Ramos (cell line): ENCODE data around the gene TMEM175.

Source experiments
- in situ Hi-C: fragments of 300-500 bp; cut with MboI; formaldehyde crosslinking; loops from one replicate; pipeline ENCODE4 v1.14.3; 2022; ENCODE audit warnings: low sequenced_read_pairs; ENCODE audit not compliant: unreplicated experiment

The TMEM175 gene

DNA sequence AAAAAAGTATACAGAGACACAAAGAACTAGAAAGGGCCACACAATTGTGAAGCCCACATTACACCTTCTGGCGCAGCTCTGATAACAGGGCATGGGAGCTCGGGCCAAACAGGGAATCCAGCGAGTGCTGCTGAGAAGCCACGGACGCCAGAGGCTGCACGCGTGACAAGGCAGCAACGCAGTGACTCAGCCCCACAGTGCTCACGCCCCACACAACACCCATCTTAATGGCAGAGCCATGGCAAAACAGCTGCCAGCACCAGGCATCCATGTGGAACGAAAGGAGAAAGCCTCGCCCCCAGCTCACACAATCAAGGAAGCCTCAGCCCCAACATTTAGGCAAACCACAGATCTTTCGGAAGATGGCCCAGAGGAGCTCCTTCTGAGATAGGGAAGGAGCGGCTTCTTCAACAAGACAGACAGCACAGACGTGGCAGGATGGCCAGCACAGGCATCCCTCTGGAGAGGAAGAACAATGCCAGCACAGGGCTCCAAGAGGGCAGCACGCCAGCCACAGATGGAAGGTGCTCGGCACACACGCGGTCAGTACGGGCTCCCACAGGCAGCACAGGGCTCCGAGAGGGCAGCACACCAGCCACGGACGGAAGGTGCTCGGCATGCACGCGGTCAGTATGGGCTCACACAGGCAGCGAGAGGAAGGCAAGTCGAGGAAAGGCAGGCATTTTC, 33.2 kb upstream of the TMEM175 start:
- in situ Hi-C loops, result no loop called here

- in situ Hi-C loops, result no loop called here
Observed at GRCh38 chr4:899556-899906, 32.7 kb upstream of the TMEM175 start.

- in situ Hi-C loops, result no loop called here
Observed at GRCh38 chr4:900073-900472, 32.2 kb upstream of the TMEM175 start.

- in situ Hi-C loops, result no loop called here
Observed at GRCh38 chr4:900721-901120, 31.5 kb upstream of the TMEM175 start.

DNA sequence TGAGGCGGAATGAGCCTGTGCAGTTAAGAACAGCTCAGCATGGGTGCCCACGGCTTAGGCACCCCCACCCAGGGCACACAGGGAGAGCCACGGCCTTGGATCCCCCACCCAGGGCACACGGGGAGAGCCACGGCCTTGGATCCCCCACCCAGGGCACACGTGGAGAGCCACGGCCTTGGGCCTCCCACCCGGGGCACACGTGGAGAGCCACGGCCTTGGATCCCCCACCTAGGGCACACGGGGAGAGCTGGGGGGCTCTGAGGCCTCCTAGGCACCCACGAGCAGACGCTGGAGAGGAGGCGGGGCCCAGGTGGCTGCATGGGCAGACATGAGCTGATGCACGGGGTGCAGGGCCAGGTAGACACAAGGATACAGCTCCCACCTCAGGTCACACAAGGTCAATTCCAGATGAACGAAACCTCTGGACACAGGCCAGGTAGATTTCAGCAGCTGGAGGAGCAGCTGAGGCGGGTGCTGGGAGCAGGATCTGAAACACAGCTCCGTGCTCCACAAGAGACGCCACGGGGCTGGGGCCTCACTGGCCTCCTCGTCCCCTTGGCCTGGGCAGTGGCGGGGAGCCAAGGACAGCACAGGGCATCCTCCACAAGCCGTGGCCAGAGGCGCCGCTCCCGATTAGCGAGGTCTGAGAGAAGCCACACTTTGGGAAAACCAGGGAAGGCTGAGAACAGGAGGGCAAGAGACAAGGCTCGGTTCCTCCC, 30.9 kb upstream of the TMEM175 start:
- in situ Hi-C loops, result no loop called here

GRCh38 chr4:903066-904046, 28.9 kb upstream of the TMEM175 start:
- in situ Hi-C loops, result no loop called here

DNA sequence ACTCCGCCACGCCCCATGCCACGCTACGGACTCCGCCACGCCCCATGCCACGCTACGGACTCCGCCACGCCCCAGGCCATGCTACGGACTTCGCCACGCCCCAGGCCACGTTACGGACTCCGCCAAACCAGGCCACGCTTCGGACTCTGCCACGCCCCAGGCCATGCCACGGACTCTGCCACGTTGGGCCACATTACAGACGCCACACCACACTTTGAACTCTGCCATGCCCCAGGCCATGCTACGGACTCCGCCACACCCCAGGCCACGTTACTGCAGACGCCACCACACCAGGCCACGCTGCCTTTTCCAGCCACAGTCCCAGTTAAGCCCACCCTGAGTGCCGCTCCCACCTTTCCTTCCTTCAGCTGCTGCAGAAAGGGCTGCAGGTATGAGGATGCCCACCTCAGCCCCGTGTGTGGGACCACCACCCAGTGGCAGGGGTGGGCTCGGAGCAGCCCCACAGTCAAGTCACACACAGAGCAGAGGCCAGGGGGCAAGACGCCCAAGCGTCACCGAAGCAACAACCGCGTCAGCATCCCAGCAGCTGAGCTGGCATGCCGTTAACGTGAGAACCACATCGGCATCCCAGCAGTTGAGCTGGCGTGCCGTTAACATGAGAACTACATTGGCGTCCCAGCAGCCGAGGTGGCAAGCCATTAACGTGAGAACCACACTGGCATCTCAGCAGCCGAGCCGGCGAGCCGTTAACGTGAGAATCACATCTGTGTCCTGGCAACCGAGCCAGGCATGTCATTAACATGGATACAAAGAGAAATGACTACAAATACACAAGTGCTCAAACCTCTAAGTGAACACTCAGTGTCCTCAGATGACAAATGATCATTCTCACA, 26.5 kb upstream of the TMEM175 start:
- in situ Hi-C loops, result no loop called here

DNA sequence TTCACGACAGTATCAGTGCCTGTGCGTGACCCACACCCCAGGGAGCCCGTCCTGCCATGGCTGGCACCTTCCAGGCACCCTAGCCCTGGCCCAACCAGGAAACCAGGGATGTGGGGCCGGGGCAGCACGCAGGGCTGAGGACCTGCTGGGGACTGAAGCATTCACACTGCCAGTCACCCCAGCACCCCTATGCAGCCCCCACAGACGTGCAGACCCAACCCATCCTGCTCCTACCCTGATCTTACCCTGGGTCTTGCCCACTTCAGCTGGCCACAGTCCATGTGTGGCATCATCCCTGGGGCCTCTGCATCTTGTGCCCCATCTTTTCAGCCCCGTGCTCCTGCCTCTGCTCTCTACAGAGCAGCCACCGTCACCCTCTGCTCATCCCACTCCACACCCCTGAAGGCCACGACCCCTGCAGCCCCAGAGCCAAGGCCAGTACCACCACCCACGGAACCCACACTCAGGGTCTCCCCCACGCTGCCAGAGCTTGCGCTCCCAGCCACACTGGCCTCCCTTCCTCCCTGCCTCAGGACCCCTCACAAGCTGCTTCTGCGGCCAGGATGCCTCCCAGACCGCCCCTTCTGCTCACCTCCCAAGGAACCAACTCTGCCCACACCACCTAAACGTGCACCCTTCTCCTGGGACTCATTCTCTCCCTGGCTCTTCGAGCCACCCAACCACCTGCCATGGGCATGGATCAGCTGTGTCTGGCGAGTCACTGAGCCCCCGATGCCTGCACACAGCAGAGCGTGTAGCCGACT, 25.7 kb upstream of the TMEM175 start:
- in situ Hi-C loops, result no loop called here

- in situ Hi-C loops, result no loop called here
Observed at GRCh38 chr4:907103-907400, 25.2 kb upstream of the TMEM175 start.

DNA sequence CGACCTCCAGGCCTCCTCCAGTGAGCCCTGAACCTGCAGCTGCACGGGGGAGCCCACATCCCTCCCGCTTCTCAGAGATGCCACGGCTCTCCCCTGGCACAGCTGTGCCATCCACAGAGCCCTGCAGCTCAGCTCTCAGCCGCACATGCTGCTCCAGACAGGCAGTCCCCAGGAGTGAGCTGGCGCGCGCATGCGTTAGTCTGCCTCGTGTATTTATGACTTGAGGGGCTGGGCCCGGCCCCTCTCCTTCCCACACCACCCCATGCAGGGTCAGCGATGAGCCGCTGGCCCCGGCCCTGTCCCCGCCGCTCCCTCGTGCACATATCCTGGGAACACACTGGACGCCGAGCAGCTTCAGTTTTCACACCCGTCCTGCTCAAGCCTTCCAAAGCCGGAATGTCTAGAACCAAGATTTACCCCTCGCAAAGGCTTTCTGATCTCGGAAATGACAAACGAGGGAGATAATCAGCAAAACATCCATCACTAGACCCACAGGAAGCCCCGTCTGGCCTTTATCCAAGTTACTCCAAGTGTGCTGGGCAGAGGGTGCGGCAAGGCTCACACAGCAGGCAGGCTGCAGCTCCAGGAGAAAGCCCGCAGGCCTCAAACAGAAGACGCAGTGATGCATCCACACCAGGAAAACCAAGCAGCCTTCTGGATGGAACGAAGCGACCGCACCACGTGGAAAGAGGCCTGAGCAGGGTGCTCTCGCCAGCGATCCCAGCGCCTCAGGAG, 24.4 kb upstream of the TMEM175 start:
- in situ Hi-C loops, result no loop called here

DNA sequence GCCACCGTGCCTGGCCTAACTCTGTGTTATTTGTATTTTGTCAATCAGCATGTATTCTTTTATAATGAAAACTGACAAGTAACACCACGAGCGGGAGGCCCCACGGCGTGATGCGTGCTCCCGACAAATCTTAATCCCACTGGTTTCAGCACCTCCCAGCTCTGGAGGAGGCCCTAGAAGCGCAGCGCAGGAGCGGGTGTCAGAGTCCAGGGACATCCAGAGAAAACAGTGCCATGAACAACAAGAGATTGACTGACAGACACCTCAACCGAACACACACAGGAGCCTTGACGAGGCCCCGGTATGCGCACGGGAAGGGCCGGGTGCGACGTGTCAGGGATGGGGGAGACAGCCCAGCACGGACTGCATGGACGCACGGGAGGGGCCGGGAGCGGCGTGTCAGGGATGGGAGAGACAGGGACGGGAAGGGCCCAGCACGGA, 23.1 kb upstream of the TMEM175 start:
- in situ Hi-C loops, result no loop called here

GRCh38 chr4:909821-910220, 22.4 kb upstream of the TMEM175 start:
- in situ Hi-C loops, result no loop called here

DNA sequence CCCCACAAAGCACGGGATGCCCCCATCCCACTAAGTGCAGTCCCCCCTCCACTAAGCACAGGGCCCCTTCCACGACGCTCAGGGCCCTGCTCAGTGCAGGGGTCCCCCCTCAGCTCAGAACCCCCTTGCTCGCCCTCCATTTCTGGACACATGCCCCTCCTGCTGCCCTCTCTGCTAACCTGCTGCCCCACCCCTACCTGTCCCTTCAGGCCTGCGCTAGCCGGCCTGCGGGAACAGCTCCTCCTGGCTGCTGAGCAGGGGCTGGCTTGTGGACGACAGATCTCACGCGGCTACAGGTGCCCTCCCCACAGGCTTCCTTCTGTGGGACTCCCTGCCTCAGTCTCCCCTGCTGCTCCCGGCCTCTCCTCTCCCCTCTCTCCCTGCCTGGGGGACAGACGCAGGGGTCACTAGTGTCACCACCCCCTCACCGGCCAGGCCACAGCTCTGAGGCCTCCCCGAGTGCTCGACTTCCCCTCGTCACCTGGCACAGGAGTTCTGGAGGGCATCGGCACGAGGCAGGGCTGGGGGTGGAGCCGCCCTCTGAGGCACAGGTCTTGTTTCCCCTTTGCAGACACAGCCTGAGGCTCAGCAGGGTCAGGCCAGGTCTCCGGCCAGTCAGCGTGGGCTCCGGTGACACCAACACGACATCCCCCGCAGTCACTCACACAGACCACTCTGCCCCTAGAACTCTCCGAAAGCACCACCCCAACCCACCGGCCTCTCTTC, 21.7 kb upstream of the TMEM175 start:
- in situ Hi-C loops, result no loop called here

DNA sequence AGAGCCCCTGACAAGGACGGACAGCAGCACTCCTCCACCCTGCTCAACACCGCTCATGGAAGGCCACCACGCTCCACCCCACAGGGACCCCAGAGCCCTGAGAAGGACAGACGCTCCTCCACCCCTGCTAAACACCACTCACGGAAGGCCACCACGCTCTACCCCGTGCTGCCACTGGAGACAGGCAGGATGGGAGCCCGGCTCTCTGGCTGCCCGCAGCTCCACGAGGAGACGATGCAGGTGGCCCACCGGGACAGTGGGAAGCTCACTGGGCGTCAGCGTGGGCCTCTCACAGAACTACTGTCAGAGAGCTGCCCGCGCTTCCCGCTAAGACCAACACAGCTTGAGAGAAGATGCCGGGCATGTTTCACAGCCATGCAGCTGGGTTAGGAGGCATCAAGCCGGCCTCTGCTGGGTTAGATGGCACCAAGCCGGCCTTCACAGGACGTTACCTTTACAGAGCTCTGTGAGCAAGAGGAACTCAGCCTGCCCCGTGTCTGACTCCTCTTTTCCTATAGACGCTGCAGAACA, 21.0 kb upstream of the TMEM175 start:
- in situ Hi-C loops, result no loop called here

DNA sequence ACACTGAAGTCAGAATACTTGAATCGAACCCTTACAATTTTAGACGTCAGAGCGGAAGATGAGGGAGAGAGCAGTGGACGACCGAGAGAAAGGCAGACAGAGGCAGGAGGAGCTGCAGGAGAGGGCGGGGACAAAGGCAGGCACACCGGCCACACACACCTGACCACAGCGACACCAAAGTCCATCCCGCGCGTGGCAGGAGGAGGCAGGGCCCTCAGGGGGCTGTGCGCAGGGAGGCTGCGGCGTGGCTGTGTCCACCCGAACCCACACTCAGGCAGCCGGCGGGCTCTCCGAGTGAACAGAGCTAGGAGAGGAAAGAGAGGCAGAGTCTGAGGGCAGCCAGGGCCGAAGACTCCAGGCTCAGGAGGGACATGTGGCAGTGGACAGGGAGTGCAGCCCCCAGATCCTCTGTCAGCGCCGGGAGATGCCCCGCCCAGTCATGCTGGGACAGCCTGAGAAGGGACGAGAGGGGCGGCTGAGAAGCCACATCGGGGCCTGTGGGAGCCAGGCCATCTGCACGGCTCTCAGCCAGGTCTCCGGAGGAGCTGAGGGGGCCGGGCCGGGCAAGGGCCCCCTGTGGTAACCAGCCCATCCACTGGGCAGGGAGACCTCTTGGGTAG, 20.3 kb upstream of the TMEM175 start:
- in situ Hi-C loops, result no loop called here

DNA sequence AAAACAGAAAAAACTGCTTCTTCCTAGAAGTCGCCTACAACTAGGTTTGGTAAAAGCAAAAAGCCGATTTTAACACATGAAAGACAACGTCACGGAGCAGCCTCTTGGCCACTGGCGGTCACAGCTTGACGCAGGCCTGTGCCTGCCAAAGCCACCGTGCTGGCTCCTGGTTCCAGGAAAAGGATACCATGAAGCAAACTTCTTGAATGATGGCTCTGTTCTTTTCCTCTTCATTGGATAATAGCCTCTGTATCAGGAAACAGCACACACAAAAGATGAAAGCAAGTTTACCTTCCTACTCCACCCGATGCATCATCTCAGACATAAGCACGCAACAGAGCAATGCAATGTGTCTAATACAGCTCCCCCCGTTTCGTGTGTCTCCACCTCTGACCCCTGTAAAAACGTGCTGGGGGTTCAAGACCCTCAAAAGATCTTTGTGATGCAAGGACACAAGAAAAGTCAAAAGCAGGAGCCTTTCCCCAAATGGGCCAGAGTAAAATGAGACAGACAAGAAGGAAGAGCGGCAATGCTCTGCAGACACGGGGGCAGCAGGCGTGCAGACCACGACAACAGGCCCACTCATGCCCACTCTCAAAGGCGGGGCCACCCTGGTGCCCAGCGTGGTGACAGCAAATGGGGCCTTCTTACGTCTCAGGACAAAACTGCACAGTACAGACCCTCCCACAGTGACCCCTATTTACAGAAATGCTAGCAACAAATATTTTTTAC, 19.5 kb upstream of the TMEM175 start:
- in situ Hi-C loops, result no loop called here

GRCh38 chr4:913280-913618, 19.0 kb upstream of the TMEM175 start:
- in situ Hi-C loops, result no loop called here
